ENCODE data around the gene CAMK2G.
"Not testable (repeated sequence)": the region's sequence is repeated elsewhere in the genome, so short reads cannot be mapped to it uniquely, and the experiment has no call there.

Gene CAMK2G

DNA sequence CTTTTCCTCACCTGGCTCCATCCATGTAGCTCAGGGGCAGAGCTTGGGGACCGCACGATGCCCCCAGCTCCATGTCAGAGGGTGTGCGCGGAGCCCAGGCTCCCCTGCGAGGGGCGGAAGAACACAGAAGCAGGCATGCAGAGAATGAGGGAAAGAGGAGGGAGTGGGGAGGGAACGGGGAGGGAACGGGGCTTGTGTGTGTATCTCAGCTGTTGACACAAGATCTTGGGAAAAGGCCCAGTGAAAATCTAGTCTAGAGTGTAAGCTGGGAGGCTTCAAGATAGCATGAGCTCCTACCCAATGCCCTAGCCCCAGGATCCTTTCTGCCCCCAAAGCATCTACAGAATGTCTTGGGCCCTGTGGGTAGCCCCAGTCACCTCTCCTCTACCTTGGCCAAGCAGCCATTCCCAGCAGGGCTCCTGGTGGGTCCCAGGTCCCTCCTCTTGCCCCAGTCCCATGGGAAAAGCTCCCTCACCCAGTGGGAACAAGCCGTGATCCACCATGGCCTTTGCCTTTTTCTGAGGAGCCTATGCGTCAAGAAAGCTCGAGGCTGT lies 37.9 kb downstream of the CAMK2G start:
- TF ChIP-seq, protein P1, sequence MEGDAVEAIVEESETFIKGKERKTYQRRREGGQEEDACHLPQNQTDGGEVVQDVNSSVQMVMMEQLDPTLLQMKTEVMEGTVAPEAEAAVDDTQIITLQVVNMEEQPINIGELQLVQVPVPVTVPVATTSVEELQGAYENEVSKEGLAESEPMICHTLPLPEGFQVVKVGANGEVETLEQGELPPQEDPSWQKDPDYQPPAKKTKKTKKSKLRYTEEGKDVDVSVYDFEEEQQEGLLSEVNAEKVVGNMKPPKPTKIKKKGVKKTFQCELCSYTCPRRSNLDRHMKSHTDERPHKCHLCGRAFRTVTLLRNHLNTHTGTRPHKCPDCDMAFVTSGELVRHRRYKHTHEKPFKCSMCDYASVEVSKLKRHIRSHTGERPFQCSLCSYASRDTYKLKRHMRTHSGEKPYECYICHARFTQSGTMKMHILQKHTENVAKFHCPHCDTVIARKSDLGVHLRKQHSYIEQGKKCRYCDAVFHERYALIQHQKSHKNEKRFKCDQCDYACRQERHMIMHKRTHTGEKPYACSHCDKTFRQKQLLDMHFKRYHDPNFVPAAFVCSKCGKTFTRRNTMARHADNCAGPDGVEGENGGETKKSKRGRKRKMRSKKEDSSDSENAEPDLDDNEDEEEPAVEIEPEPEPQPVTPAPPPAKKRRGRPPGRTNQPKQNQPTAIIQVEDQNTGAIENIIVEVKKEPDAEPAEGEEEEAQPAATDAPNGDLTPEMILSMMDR (IDR thresholded peaks at IDR 0.05; ENCODE audit: low read depth, low read length, missing control alignments) = no peak
- no peak overlapping the region for H3K4me3 ChIP-seq (replicated peaks; ENCODE audit: low read depth, low read length)
- no peak for DNase-seq (ENCODE audit: extremely low read depth, low read depth)

DNA sequence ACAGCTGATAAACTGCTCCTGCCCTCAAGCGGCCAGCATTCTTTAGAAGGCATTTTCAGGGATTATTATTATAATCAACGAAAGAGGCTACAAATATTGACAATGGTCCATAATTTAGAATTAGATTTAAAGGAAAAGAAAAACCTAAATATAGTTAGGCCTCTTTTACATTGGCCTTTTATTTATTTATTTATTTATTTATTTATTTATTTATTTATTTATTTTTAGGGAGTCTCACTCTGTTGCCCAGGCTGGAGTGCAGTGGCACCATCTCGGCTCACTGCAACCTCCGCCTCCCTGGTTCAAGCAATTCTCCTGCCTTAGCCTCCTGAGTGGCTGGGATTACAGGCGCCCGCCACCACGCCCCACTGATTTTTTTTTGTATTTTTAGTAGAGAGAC lies 45.3 kb downstream of the CAMK2G start:
- not testable (repeated sequence) for DNase-seq (ENCODE audit: extremely low read depth, low read depth); H3K4me3 ChIP-seq (replicated peaks; ENCODE audit: low read depth, low read length)

DNA sequence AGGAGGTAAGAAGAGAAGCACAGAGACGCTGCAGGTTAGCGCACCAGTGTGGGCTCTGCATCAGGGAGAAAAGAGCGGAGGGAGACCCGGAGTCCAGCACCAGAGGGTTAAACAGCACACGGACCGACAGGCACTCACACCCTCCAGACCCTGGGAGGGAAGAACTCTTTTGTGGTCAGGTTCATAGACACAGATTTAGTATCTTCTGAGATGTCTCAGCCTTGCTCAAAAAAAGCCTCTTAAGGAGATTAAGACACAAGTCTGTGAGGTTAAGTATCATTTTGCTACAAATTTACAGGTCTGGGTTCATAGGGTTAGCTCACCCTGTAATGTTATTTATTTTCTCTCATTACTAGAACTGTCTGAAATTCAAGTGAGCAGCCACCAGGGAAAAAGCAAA lies 46.2 kb downstream of the CAMK2G start:
- TF ChIP-seq, protein P1 (IDR thresholded peaks at IDR 0.05; ENCODE audit: low read depth, low read length, missing control alignments) = no peak
- no peak overlapping the region for H3K4me3 ChIP-seq (replicated peaks; ENCODE audit: low read depth, low read length)
- DNase-seq (ENCODE audit: extremely low read depth, low read depth) = no peak

- no peak overlapping the region for H3K4me3 ChIP-seq (replicated peaks; ENCODE audit: low read depth, low read length)
- no peak for DNase-seq (ENCODE audit: extremely low read depth, low read depth)
- TF ChIP-seq, protein P1 (IDR thresholded peaks at IDR 0.05; ENCODE audit: low read depth, low read length, missing control alignments) = no peak
Observed at GRCh38 chr10:73827346-73828089, 46.8 kb downstream of the CAMK2G start.

DNA sequence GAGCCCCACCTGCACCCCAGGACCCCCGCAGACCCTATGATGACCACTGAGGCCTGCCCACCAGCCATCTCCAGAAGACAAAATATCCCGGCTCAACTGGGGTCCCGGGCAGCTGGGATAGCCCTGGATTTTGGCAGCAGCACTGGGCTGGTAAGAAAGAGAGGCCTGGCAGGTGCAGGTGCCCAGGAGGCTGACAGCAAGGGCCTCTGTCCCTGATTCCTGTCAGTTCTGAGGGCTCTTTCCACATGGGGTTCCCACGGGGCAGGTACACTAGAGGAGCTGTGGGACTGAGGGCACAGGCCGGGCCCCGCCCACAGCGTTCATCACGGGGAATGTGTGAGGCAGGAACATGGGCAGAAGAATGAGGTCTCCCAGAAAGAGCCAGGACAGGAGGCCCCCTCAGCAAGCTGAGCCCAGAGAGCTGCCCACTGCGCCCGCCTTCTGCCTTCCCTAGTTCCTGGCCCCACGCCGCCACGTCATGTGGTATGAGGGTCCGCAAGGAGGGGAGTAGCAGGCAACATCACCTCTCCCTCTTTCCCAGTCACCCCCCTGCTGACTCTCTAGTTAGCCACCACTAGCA lies 50.1 kb downstream of the CAMK2G start:
- no peak for DNase-seq (ENCODE audit: extremely low read depth, low read depth)
- no peak overlapping the region for H3K4me3 ChIP-seq (replicated peaks; ENCODE audit: low read depth, low read length)
- TF ChIP-seq, protein P1 (IDR thresholded peaks at IDR 0.05; ENCODE audit: low read depth, low read length, missing control alignments) = no peak

GRCh38 chr10:73823391-73823790 lies 51.0 kb downstream of the CAMK2G start:
- TF ChIP-seq, protein P1 (IDR thresholded peaks at IDR 0.05; ENCODE audit: low read depth, low read length, missing control alignments) = no peak
- DNase-seq (ENCODE audit: extremely low read depth, low read depth) = no peak
- no peak overlapping the region for H3K4me3 ChIP-seq (replicated peaks; ENCODE audit: low read depth, low read length)

DNA sequence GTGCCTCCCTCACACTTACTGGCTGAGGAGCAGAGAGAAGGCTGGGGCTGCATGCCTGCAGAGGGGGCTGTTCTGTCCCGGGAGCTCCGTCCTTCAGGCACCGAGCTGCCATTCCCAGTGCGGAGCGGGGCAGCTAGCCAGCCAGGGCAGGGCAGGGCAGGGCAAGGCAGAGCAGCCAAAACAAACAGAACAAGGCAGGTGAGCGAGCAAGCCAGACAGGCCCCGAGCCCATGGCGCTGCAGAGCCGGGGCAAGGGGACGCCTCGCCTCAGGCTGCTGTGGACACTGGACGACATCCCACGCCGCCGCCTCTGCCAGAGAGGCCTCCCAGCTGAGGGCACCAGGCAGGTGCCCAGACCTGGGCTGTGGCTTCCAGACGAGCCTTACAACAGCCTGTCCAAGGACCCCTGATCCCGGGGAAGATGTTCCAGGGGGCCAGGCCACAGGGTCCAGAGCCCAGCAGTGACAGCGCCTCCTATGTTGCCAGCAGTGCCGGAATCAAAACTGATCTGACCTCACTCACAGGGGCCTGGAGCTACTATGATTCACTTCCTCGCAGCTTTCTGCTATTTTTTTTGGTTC lies 54.8 kb downstream of the CAMK2G start:
- TF ChIP-seq, protein P1 (IDR thresholded peaks at IDR 0.05; ENCODE audit: low read depth, low read length, missing control alignments) = no peak
- DNase-seq (ENCODE audit: extremely low read depth, low read depth) = no peak
- H3K4me3 ChIP-seq (replicated peaks; ENCODE audit: low read depth, low read length) = no peak overlapping the region

Data from HFF-Myc (cell line).